Measurements from ENCODE around the gene HMGXB3.

- no peak for TF ChIP-seq POLR2A (IDR thresholded peaks at IDR 0.05)
- no peak for TF ChIP-seq CTCF (IDR thresholded peaks at IDR 0.05)
Observed at GRCh38 chr5:150044712-150045111, 44.2 kb downstream of the HMGXB3 start.
